K562 (cell line): ENCODE data around the gene UBE2M.

Experiments used
- CTCF ChIP-seq, 3 experiments: IDR thresholded peaks in 2 of 3; conservative IDR thresholded peaks in 1 of 3; 2 replicates each; pipeline ENCODE4 v1.5.1; 2011 to 2012; ENCODE audit warnings: low read length in 3 of 3, mild to moderate bottlenecking in 3 of 3, control low read depth in 2 of 3, improper control_type of control experiment in 1 of 3, inconsistent platforms in 1 of 3, low read depth in 1 of 3, mixed read lengths in 1 of 3, moderate library complexity in 1 of 3; ENCODE audit not compliant: insufficient read depth in 2 of 3
- EGR1 ChIP-seq: fragments of 450-650 bp; conservative IDR thresholded peaks from 2 replicates; pipeline ENCODE4 v1.6.1; 2017; ENCODE audit warnings: mild to moderate bottlenecking
- ILF3 ChIP-seq: fragments of 450-650 bp; IDR thresholded peaks from 2 replicates; pipeline ENCODE4 v1.6.1; 2018; ENCODE audit warnings: antibody characterized with exemption, mild to moderate bottlenecking, moderate library complexity, borderline replicate concordance
- KLF16 ChIP-seq: IDR thresholded peaks from 2 replicates; pipeline ENCODE4 v1.6.1; 2016; ENCODE audit warnings: antibody characterized with exemption
- MCM2 ChIP-seq: fragments of 450-650 bp; IDR thresholded peaks from 2 replicates; pipeline ENCODE4 v1.6.1; 2017; ENCODE audit warnings: low read depth, mild to moderate bottlenecking
- TBP ChIP-seq: optimal IDR thresholded peaks from 2 replicates; pipeline ENCODE3; 2011; ENCODE audit warnings: low read depth, low read length, improper control_type of control experiment
- ZNF121 ChIP-seq: sonication (generic); formaldehyde crosslinking; conservative IDR thresholded peaks from 2 replicates; pipeline ENCODE4 v1.8.0; 2022; ENCODE audit warnings: missing genetic modification reagents
- ZNF212 ChIP-seq: fragments of 450-650 bp; formaldehyde crosslinking; IDR thresholded peaks from 2 replicates; pipeline ENCODE4 v1.4.0; 2020; ENCODE audit warnings: mild to moderate bottlenecking
- ZNF41 ChIP-seq: fragments of 250-450 bp; sonication (Bioruptor Pico); conservative IDR thresholded peaks from 2 replicates; pipeline ENCODE4 v1.4.0; 2020; ENCODE audit warnings: mild to moderate bottlenecking
- ZNF518B ChIP-seq: fragments of 250-450 bp; sonication (Bioruptor Pico); IDR thresholded peaks from 2 replicates; pipeline ENCODE4 v1.5.0; 2021; ENCODE audit warnings: mild to moderate bottlenecking, moderate library complexity
- TF ChIP-seq, protein P1 (sequence below): fragments of 450-650 bp; IDR thresholded peaks from 2 replicates; pipeline ENCODE4 v1.6.1; 2016
- TF ChIP-seq, protein P2 (sequence below): fragments of 250-450 bp; sonication (Bioruptor Pico); IDR thresholded peaks from 2 replicates; pipeline ENCODE4 v1.8.0; 2022; ENCODE audit warnings: moderate library complexity, mild to moderate bottlenecking, inconsistent platforms
- TF ChIP-seq, protein P3 (sequence below), 2 experiments: fragments of 450-650 bp in 1 of 2; sonication (generic) in 1 of 2; formaldehyde crosslinking; conservative IDR thresholded peaks; 2 replicates each; pipeline versions ENCODE4 v1.4.0 to v1.8.1; 2020 to 2022; ENCODE audit warnings: mild to moderate bottlenecking in 1 of 2, missing genetic modification reagents in 1 of 2
- TF ChIP-seq, protein P4 (sequence below): sonication (generic); formaldehyde crosslinking; IDR thresholded peaks from 2 replicates; pipeline ENCODE4 v1.8.0; 2022; ENCODE audit warnings: missing genetic modification reagents, mild to moderate bottlenecking, borderline replicate concordance

GRCh38 chr19:58536852-58537798 is 21.3 kb downstream of the UBE2M start:
- TF ChIP-seq CTCF (IDR thresholded peaks at IDR 0.05 in 2 of 3, conservative IDR thresholded peaks at IDR 0.05 in 1 of 3; ENCODE audit: insufficient read depth in 2 of 3, low read depth in 1 of 3, low read length in 3 of 3), result no peak
- TF ChIP-seq, protein P1, sequence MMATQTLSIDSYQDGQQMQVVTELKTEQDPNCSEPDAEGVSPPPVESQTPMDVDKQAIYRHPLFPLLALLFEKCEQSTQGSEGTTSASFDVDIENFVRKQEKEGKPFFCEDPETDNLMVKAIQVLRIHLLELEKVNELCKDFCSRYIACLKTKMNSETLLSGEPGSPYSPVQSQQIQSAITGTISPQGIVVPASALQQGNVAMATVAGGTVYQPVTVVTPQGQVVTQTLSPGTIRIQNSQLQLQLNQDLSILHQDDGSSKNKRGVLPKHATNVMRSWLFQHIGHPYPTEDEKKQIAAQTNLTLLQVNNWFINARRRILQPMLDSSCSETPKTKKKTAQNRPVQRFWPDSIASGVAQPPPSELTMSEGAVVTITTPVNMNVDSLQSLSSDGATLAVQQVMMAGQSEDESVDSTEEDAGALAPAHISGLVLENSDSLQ, result no peak
- TF ChIP-seq MCM2, result no peak
- no peak for TF ChIP-seq EGR1
- TF ChIP-seq, protein P2, sequence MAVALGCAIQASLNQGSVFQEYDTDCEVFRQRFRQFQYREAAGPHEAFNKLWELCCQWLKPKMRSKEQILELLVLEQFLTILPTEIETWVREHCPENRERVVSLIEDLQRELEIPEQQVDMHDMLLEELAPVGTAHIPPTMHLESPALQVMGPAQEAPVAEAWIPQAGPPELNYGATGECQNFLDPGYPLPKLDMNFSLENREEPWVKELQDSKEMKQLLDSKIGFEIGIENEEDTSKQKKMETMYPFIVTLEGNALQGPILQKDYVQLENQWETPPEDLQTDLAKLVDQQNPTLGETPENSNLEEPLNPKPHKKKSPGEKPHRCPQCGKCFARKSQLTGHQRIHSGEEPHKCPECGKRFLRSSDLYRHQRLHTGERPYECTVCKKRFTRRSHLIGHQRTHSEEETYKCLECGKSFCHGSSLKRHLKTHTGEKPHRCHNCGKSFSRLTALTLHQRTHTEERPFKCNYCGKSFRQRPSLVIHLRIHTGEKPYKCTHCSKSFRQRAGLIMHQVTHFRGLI (CRISPR knock-in tag), result no peak
- TF ChIP-seq ZNF41, result no peak
- TF ChIP-seq ZNF212 (CRISPR knock-in tag), result no peak
- TF ChIP-seq TBP, result no peak
- TF ChIP-seq ZNF121, result no peak
- TF ChIP-seq, protein P3, sequence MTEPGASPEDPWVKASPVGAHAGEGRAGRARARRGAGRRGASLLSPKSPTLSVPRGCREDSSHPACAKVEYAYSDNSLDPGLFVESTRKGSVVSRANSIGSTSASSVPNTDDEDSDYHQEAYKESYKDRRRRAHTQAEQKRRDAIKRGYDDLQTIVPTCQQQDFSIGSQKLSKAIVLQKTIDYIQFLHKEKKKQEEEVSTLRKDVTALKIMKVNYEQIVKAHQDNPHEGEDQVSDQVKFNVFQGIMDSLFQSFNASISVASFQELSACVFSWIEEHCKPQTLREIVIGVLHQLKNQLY (CRISPR knock-in tag; conservative IDR thresholded peaks at IDR 0.05), result no peak
- TF ChIP-seq, protein P4, sequence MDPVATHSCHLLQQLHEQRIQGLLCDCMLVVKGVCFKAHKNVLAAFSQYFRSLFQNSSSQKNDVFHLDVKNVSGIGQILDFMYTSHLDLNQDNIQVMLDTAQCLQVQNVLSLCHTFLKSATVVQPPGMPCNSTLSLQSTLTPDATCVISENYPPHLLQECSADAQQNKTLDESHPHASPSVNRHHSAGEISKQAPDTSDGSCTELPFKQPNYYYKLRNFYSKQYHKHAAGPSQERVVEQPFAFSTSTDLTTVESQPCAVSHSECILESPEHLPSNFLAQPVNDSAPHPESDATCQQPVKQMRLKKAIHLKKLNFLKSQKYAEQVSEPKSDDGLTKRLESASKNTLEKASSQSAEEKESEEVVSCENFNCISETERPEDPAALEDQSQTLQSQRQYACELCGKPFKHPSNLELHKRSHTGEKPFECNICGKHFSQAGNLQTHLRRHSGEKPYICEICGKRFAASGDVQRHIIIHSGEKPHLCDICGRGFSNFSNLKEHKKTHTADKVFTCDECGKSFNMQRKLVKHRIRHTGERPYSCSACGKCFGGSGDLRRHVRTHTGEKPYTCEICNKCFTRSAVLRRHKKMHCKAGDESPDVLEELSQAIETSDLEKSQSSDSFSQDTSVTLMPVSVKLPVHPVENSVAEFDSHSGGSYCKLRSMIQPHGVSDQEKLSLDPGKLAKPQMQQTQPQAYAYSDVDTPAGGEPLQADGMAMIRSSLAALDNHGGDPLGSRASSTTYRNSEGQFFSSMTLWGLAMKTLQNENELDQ (CRISPR knock-in tag), result no peak
- no peak for TF ChIP-seq ZNF518B
- no peak for TF ChIP-seq ILF3
- no peak for TF ChIP-seq KLF16
